ENCODE data around the gene SMIM8.

SMIM8 gene

DNA sequence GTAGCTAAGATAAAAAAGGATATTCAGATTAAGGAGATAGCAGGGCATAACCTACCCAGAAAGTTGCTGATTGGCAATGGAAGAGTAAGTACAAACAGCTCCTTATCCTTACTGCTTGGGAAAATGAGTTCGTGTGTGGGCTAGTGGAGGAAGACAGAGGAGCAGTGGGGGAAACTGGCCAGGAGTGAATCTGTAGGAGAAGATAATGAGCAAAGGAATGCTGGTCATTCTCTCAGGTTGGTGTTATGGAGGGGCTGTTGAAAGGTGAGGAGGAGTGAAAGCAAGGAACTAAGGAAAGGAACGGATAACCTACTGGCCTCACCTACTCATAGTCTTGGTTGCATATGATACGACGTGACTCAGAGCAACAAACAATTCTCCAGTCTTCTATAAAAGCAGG lies 14.0 kb downstream of the SMIM8 start:
- DNase-seq, result no peak

DNA sequence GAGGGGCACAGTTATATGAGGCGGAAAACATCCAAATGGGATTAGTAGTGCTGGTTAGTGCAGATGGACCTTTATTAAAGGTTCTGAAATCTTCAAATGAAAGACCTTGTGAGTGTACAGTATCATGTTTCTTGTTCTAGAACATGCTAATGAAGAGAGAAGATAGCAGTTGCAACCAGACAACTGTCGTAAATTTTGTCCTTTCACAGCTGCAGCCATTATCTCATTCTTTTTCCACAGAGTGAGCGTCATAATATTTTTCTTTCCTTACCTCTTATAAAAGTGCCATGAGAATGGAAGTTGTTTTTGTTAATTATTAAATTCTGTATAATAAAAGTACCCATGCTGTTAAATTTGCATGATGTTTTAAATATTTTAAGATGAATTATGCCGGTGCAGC lies 17.8 kb downstream of the SMIM8 start:
- DNase-seq, result no peak

DNA sequence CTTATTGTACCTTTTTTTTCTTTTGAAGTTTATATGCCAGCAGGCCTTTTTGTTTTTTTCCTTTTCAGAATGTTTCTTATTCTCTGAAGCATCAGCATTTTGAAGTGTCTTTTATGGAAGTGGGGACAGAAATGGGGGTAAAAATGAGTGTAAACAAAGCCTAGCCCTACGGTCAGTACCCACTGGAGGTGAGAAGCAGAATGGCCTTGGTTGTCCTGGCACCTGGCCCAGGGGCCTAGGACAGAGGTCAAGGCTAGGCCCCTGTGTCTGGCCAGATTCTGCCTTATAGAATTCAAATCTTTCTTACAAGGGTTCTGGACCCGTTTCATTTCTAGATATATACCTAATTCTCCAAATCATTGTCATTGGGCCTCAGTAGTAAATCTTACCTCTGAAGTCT lies 18.8 kb downstream of the SMIM8 start:
- no peak for DNase-seq

DNA sequence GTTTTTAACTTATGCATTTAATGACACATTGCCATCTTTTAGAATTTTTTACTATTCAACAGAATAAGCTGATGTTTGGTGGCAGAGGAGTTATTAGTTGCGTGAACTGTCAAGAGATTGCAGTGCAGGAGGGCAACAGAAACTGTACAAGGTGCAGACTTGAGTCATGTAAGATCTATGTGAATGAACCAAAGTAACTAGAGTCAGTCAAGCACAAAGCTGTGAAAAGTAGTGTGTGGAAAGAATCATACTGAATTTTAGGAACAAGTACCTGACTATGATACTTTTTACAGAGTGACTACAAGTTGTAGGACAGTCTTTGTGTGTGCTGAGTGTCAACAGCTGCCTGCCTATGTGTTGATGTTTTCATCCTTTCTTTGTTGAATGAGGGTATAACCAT lies 19.5 kb downstream of the SMIM8 start:
- DNase-seq, result no peak

DNA sequence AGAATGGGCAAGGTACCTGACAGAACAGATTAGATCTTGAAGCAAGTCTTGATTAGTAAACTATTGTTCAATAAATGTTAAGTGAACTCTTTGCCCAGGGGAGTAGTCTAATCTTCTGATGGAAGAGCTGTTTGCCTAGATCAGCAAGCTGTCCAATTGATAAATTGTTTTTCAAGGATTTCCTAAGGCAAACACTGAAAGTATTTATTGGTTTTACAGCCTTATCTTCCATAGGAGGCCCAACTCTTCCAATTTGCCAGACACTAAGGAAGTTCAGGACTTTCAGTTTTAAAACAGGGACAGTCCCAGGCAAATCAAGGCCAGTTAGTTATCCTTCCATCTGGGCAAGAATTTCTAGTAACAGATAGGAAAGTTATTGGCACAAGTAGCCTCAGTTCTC lies 20.4 kb downstream of the SMIM8 start:
- no peak for DNase-seq

DNA sequence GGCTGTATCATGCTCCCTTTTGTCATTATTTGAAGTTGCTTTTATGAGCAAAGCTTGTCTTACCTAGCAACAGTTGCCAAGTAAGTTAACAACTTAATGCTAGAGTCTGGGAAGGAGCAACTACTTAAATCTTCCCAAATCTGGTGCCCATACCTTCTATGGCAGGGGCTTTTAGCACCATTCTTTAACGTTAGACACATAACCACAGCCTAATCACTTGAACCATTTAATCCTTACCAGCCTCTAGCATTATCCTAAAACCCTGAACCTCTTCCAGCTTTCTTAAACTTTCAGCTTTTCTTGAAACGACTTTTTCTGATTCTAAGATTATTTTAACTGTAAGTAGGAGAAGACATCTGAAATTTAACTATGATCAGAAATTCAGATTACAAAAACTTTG lies 22.3 kb downstream of the SMIM8 start, which contains the start of gene C6orf163:
C6orf163 (plus strand) TSS at position 83 of the 400 bp plus-strand sequence; CDS start at position 370, 287 bp downstream.
- no peak for DNase-seq

DNA sequence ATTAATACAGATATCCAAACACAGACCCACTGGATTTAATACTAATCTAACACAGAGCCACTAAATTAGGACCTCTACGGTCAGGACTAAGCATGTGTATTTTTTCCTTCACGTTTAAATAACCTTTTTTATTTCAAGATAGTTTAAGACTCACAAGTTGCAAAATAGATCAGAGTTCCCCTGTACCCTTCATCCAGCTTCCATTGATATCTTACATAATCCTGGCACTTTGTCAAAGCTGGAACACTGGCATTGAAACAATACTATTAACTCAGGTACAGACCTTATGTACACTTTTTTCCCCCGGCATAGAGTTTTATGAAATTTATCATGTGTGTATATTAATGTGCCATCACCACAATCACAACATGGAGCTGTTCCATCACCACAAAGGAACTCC lies 24.3 kb downstream of the SMIM8 start:
- no peak for DNase-seq

DNA sequence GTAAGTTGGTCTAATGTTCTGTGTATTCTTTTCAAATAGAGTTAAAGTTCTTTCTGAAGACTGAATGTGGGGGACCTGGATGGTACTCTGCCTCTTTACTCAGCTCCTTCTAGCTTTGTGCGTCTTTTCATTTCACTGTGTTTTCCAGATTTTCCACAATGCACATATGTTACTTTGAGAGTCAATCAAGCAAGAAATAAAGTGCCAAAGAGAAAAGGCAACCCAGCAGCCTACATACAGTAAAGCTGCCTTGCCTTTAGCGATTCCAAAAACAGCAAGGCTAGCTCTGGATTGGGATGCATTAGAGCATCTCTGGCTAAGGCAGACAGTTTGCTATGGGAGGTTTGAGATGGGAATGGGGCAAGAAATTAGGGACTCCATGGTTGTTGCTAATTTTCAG lies 27.5 kb downstream of the SMIM8 start:
- DNase-seq, result no peak

DNA sequence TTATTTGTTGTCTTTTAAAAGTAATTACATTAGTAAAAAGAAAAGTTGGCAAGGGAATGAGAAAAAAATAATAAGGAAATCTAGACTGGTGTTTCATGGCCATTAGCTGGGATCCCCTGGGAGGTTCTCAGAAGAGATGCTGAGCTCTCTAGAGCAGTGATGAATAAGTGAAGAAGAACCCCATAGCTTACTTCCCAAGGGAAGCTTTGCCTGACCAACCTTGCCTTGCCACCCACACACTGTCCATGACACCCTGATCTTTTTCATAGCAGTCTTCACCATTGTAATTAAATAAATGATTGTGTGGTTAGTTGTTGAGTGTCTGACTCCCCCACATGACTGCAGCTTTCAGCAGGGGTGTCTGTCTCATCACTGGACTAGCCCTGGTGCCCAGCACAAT lies 28.1 kb downstream of the SMIM8 start:
- no peak for DNase-seq

DNA sequence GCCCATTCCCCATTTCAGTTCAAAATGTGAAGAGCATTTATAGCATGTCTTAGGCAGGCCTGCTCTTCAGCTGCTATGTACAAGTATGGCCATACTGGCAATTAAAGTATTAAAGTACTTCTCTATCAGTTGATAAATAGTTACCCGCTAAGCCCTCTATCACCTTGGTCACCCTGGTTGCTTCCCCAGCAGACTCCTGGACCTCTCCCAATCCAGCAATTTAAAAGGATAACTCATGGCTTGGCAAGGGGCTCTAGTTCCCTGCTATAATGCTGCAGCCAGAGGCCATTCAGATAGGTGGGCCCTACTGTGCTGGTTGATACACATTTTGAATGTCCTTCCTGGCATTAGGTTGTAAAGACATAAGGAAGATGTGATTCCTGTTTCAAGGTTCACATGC lies 29.2 kb downstream of the SMIM8 start:
- DNase-seq, result no peak

DNA sequence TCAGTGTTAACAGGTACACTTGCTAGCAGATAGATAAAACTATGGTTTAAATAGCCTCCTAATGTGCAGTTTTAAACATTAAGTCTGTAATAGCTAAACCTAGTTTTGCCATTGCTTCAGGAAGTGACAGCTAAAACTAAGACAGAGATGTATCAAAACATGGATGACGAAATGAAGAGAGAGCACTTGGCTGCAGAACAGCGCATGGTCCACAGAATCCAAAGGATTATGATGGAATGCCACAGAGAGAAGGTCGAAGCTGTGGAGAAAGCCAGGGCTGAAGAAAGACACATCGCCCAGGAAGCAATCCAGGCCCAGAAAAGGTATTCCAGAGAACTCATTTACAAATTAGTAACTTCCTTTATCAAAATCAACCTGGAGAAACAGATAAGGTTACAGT lies 33.8 kb downstream of the SMIM8 start:
- DNase-seq, result no peak

DNA sequence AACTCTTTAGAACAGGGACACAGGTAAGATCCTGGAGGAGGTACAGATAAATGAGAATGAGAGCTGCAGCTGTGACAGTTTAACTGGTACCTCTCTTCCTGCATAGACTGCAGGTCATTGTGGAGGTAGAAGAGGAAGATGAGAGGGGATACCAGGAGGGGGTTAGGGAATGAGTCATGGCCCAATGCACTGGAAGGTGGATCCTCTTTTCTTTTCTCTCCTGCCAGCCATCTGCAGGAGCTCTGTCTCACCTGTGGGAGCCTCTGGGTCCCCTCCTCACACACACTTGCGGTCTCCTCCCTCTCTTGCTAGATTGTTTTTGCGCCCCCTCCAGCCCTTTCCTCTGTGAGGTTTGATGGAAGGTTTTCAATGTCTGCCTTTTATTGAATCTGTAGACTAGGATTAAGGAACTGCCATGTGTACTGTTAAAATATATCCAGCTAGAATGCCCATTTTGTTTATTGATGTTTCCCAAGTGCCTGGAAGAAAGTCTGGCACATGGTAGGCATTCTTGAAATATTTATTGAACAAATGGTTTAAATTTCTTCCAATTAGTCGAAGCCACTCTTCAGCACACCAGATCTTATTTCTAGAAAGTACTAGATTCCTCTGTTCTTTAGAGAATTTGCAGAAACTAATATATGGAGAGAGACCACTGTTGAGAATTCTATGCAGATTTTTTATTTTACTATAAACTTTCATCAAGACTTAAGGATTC lies 35.2 kb downstream of the SMIM8 start:
- DNase-seq, result no peak

DNA sequence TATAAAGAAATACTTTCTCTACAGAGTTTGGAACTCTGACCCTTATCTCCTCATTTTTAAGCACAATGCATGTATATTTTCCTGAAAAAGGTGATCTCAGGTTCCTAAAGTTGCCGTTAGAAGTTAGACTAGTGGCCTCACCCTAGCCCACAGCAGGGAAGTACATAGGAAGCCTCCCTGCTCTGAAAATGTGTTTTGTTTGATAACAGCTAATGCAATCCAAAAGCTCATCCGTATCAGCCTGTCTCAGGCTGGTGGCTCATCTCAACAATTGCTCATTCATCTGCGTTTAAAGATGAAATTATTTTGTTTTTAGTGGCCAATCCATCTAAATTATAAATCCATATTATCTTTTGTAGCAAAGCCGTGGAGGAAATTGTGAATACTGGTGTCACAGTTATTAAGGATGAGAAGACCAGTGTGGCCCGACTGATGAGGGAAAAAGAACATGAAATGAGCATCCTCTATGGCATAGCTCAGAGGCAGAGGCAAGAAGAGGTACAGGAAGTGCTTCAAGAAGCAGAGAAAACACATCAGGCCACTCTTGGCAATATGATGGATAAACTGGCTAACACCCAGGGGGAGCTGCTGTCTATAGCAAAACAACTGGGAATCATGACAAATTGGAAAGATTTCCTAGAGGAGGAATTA lies 42.3 kb downstream of the SMIM8 start:
- DNase-seq, result no peak

DNA sequence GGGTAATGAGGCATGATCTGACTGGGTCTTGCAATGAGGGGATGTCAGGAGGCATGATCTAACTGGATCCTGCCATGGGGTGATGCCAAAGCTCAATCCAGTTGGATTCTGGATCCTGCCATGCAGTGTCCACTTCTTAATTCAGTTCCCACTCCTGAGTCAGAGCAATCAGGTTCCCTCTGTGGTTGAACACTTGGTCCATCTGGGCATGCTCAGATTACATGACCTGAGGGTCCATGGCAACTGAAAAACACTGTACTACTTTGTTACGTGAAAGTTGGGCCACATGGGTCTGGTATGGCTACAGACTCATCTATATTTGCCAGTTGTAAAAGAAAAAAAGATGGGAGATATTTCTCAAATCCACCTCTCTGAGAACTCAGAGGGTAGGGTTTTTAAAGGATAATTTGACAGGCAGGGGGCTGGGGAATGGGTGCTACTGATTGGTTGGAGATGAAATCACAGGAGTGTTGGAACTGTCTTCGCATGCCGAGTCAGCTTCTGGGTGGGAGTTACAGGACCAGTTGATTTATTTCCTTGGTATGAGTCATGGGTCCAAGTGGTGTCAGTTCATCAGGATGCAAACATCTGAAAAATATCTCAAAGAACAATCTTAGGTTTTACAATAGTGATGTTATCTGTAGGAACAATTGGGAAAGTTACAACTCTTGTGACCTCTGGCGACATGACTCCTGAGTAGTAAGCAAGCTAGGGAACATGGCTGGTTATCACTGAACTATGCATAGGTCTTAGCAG lies 43.9 kb downstream of the SMIM8 start:
- DNase-seq, result no peak

DNA sequence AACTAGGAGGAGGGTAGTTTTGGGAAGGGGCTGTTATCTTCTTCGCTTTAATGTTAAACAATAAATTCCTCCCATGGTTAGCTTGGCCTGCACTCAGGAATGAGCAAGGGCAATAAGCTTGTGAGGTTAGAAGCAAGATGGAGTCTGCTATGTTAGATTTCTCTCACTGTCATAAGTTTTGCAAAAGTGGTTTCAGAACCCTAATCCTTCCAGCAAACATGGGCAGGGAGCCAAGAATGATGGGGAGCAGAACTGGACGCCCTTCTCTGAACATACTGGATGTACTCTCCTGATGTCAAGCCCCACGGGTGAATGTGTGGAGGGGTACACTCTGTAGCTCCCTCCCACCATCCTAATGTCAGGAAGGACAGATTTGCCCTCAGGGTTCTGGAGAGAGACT lies 44.5 kb downstream of the SMIM8 start:
- DNase-seq, result no peak

DNA sequence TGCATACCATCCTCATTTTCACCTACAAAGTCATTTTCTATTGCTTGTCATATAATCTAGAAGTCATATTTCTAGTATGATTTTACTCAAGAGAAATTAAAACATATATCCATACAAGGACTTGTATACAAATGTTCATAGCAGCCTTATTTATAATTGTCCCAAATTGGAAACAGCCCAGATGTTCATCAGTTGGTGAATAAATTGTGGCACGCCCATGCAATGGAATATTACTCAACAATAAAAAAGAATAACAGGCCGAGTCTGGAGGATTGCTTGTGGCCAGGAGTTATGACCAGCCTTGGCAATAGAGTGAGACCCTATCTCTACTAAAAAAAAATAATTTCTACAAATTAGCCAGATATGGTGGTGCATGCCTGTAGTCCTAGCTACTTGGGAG lies 51.0 kb downstream of the SMIM8 start:
- DNase-seq, result no peak

DNA sequence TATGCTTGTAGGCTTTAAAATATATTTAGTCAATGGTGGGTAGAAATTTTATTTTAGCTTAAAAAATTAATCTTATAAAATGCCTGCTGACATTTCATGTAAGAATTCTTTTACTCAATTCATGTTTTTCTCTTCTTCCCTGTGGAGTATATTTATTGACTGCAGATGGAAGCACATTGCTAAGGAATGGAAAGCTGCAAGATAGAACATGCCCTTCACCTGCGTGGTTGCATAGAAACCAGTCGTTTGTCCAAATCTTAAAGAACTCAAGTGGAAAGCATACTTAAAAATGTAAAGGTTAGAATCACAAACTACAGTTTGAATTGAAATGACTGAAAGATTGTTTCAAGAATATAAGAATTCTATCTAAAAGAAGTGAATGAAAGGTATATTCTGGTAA lies 52.9 kb downstream of the SMIM8 start:
- DNase-seq, result no peak

DNA sequence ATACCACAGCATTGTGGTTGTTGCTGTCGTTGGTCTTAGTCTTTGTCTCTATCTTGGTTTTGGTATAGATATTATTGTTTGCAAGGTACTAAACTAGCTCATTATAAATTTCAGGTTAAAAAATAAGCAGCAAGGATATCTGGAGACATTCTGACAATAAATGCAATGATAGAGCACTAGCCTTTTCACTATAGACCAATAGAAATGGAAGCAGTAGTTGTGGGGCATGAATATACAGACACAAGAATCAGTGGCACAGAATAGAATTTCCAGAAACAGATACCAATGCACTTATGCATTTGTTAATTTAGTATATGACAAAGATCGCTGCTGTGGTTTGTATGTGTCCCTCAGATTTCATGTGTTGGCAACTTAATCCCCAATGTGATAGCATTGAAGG lies 54.3 kb downstream of the SMIM8 start:
- no peak for DNase-seq

DNA sequence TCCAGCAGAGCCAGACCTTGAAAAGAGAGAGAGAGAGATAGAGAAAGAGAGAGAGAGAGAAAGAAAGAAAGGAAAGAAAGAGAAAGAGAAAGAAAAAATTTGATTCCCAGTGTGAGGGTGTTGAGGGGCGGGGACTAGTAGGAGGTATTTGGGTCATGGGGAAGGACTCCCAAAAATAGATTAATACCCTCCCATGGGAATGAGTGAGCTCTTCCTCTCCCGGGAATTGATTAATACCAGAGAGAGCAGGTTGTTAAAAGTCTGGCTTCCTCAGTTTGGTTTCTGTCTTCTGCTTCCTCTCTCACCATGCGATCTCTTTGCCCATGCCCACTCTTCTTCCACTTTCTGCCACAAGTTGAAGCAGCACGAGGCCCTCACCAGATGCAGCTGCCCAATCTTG lies 56.6 kb downstream of the SMIM8 start:
- DNase-seq, result peak; percentile 55

DNA sequence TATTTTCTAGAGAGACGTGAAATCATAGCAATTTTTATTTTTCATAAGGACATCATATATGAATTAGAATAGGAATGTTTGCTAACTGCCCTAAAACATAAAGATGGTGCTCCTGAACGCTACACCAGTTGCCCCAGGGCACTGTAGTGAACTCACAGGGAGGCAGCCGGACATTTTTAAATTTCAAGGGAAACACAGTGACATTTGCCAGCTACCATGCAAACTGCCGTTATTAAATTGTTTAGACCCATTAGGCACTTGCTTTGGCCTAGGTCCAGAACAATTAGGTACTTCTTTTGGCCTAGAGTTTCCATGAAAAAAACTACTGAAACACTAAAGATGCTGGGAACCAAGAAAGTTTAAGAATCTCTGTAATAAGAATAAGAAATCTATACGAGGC lies 60.5 kb downstream of the SMIM8 start:
- DNase-seq, result no peak

DNA sequence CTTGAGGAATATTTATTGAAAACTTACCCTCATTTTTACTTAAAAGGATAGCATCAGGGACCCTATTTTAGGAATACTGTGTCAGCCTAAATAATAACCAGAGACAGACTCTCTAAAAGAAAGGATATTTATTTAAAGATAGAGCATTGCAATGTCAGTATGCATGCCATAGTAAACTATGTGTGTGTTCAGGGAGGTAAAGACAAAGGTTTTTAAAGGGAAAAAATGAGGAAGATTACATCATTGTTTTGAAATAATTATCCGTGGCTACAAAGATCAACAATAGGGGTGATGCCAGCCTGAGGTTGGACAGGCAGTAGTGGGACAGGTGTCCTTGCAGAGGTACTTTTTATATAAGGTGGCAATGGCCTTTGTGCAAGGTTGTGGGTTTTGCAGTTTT lies 61.6 kb downstream of the SMIM8 start:
- no peak for DNase-seq

DNA sequence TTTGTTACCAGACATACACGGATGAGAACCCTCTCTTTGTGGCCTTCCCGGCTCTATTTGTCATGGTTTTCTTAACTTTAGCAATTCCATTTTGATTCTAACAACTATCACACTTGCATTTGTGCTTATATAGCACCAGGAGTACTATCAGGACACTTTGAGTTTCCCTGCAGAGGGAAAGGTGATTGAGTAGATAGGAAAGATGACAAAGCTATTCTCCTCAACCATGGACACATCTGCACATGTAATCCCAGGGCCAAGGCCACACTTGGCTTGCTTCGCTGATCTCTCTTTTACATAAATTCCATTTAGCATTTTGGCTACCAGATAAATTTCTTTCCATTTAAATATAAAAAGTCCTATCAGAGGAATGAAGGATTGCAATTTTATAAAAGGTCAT lies 62.1 kb downstream of the SMIM8 start:
- no peak for DNase-seq

DNA sequence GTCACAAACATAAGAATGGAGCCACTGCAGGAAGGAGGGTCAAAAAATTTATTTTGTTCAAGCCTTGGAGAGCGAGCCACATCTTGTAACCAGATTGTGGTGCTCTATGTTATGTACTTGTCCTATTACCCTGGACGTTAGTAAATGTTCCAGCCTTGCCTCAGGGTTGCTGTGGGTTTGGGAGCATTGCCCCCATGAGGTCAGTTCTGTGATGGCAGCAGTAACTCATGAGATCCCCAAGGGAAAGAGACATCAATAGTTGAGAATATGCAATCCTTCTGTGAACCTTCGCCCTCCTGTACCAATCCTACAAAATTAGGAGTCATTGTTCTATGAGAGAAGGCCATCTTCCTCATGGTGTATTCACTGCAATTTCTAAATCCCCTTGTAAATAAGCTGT lies 68.9 kb downstream of the SMIM8 start:
- peak; percentile 18 for DNase-seq

Data from MV-4-11 (cell line).